ENCODE results near the gene TTC39B.

The TTC39B gene

GRCh38 chr9:15294604-15295003, 12.4 kb downstream of the TTC39B start:
- no peak for TF ChIP-seq CTCF (IDR thresholded peaks at IDR 0.05; ENCODE audit: extremely low read depth, insufficient read depth, missing control alignments)
- DNase-seq (ENCODE audit: low spot score), result no peak
- in situ Hi-C loops (cut with MboI; ENCODE audit: low pct_unique_long_range_greater_than_20kb, low sequenced_read_pairs, unreplicated experiment), result loop anchor here (25.0 kb wide), 1 partner anchor 318 kb away; no protein-coding TSS in a partner anchor

GRCh38 chr9:15293804-15294316, 13.2 kb downstream of the TTC39B start:
- in situ Hi-C loops (cut with MboI; ENCODE audit: low pct_unique_long_range_greater_than_20kb, low sequenced_read_pairs, unreplicated experiment), result loop anchor here (25.0 kb wide), 1 partner anchor 318 kb away; no protein-coding TSS in a partner anchor

GRCh38 chr9:15293084-15293483, 13.9 kb downstream of the TTC39B start:
- TF ChIP-seq CTCF (IDR thresholded peaks at IDR 0.05; ENCODE audit: extremely low read depth, insufficient read depth, missing control alignments), result no peak
- DNase-seq (ENCODE audit: low spot score), result no peak
- in situ Hi-C loops (cut with MboI; ENCODE audit: low pct_unique_long_range_greater_than_20kb, low sequenced_read_pairs, unreplicated experiment), result loop anchor here (25.0 kb wide), 1 partner anchor 319 kb away; no protein-coding TSS in a partner anchor

More at GRCh38 chr9:15293804-15294316, 13.2 kb downstream of the TTC39B start:
- no peak for TF ChIP-seq CTCF (IDR thresholded peaks at IDR 0.05; ENCODE audit: extremely low read depth, insufficient read depth, missing control alignments)
- no peak for DNase-seq (ENCODE audit: low spot score)

GRCh38 chr9:15289603-15290002, 17.4 kb downstream of the TTC39B start:
- no peak for TF ChIP-seq CTCF (IDR thresholded peaks at IDR 0.05; ENCODE audit: extremely low read depth, insufficient read depth, missing control alignments)
- DNase-seq (ENCODE audit: low spot score), result no peak
- in situ Hi-C loops (cut with MboI; ENCODE audit: low pct_unique_long_range_greater_than_20kb, low sequenced_read_pairs, unreplicated experiment), result loop anchor here (25.0 kb wide), 1 partner anchor 323 kb away; no protein-coding TSS in a partner anchor

- TF ChIP-seq CTCF (IDR thresholded peaks at IDR 0.05; ENCODE audit: extremely low read depth, insufficient read depth, missing control alignments), result no peak
- in situ Hi-C loops (cut with MboI; ENCODE audit: low pct_unique_long_range_greater_than_20kb, low sequenced_read_pairs, unreplicated experiment), result loop anchor here (25.0 kb wide), 1 partner anchor 325 kb away; no protein-coding TSS in a partner anchor
- no peak for DNase-seq (ENCODE audit: low spot score)
Observed at GRCh38 chr9:15287309-15287708, 19.7 kb downstream of the TTC39B start.

GRCh38 chr9:15286161-15286821, 20.7 kb downstream of the TTC39B start:
- DNase-seq (ENCODE audit: low spot score), result no peak
- no peak for TF ChIP-seq CTCF (IDR thresholded peaks at IDR 0.05; ENCODE audit: extremely low read depth, insufficient read depth, missing control alignments)
- in situ Hi-C loops (cut with MboI; ENCODE audit: low pct_unique_long_range_greater_than_20kb, low sequenced_read_pairs, unreplicated experiment), result loop anchor here (25.0 kb wide), 1 partner anchor 326 kb away; no protein-coding TSS in a partner anchor
